ENCODE results near the gene TOP3B. TPM values are rescaled to one million over a fixed set of nuclear protein-coding genes. Genes with fewer than 3 reads are reported as not detected.

Gene TOP3B
- total RNA-seq, 5 donors from 2014 or later (not counting 1 experiment from before 2014, with no cell fraction given): 58.9 to 90.6 (median 65.9) TPM

DNA sequence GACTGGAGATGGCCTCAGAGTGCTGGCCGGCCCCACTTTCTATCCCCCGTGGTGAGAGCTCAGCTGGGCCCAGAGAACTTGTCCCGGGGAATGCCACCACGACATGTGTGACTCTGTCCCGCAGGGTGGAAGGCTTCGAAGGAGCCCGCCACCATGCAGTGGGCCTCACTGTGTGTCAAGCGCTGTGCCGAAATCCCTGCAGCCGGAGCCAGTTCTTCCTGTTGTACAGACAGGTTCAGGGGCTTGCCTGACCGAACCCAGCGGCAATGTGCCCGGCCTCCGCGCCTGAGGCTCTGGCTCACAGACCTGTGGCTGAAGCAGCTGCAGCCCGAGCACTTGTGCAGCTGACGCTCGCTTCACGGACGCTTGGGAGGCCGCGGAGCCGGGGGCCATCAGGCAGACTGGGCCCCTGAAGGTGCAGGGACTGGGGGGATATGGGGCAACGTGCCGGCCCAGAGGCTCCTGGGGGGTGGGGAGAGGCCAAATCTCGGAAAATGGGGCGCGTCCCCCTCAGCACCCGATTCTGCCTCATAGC is 30.6 kb downstream of the TOP3B start:
- H3K27ac ChIP-seq (ENCODE audit: low read length): no peak overlapping the region
- Mint-ChIP-seq H3K4me3 (peak overlapping the region; percentile 78 to 82 (median 79)), H3K4me1 (peaks cover 14 to 23% (median 19%) of the 10 kb centered on the region in 3 donors), H3K27ac (no peak overlapping the region), H3K9me3 (no peaks in the 10 kb centered on the region), H3K36me3 (no peaks in the 10 kb centered on the region), H3K27me3 (no peaks in the 10 kb centered on the region)
- WGBS (ENCODE audit: insufficient coverage): 27% methylated on average over 25 of the region's 29 CpGs
- ATAC-seq (replicated peaks in 1 of 4) (peak; percentile 4 to 32 (median 24)), DNase-seq (peak in 11 of 35 experiments; percentile 4 to 29 (median 13))
- POLR2A ChIA-PET: no interaction called here
- H3K36me3 ChIP-seq (ENCODE audit: control insufficient read depth in 2 of 2, extremely low read depth in 1 of 2, insufficient read depth in 1 of 2, low read length in 1 of 2): no peaks in the 10 kb centered on the region
- H3K27me3 ChIP-seq (replicated peaks in 1 of 2; ENCODE audit: control insufficient read depth in 2 of 2, extremely low read depth in 1 of 2, insufficient read depth in 2 of 2, low read length in 1 of 2): peaks cover 0 to 9% of the 10 kb centered on the region in 2 experiments
- no peaks in the 10 kb centered on the region for H3K9me3 ChIP-seq
- CTCF ChIA-PET: interaction anchor here (0.6 to 1.3 kb wide), 10 partner anchors 12 to 241 kb away, joined by 3 to 9 read pairs (median 4); partner anchors contain the start of genes MAPK1 (in 1 of the 2) and TOP3B (in 1 of the 2)
- H3K4me3 ChIP-seq (ENCODE audit: control insufficient read depth in 1 of 2, extremely low read depth in 1 of 2, low read length in 1 of 2): peak overlapping the region; percentile 74 to 79
- peaks cover 0 to 21% of the 10 kb centered on the region in 2 experiments for H3K4me1 ChIP-seq (ENCODE audit: control insufficient read depth in 1 of 2, extremely low read depth in 1 of 2, insufficient read depth in 2 of 2, low read length in 2 of 2)

DNA sequence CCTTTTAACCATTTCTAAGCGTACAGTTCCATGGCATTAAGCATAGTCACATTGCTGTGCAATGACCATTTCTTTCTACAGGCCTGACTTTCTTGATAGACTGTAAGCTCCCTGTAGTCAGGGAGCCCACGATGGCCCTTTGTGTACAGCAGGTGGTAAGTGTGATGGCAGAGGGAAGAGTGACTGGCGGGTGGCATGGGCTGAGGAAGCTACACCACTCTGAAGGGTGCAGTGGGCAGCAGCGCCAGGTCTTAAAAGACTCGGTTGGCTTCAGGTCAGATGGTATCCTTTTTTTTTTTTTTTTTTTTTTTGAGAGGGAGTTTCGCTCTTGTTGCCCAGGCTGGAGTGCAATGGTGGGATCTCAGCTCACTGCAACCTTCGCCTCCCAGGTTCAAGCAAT is 31.5 kb downstream of the TOP3B start:
- Histone ChIP-seq H3K36me3 (ENCODE audit: control insufficient read depth in 2 of 2, extremely low read depth in 1 of 2, insufficient read depth in 1 of 2, low read length in 1 of 2) (peaks cover under 1 to 3% of the 10 kb centered on the region in 2 donors), H3K27me3 (replicated peaks in 1 of 2; ENCODE audit: control insufficient read depth in 2 of 2, extremely low read depth in 1 of 2, insufficient read depth in 2 of 2, low read length in 1 of 2) (peaks cover 0 to 9% of the 10 kb centered on the region in 2 experiments), H3K4me3 (ENCODE audit: control insufficient read depth in 1 of 2, extremely low read depth in 1 of 2, low read length in 1 of 2) (no peak overlapping the region), H3K9me3 (no peaks in the 10 kb centered on the region), H3K27ac (ENCODE audit: low read length) (no peak overlapping the region), H3K4me1 (ENCODE audit: control insufficient read depth in 1 of 2, extremely low read depth in 1 of 2, insufficient read depth in 2 of 2, low read length in 2 of 2) (peaks cover 0 to 23% of the 10 kb centered on the region in 2 experiments)
- ChIA-PET POLR2A (no interaction called here), CTCF (interaction anchor here (0.6 to 0.7 kb wide), 2 partner anchors 249 to 303 kb away, joined by 3 to 4 read pairs; no protein-coding TSS in a partner anchor)
- WGBS (ENCODE audit: insufficient coverage): 83% methylated on average over 4 of the region's 7 CpGs
- Mint-ChIP-seq H3K36me3 (no peaks in the 10 kb centered on the region), H3K27me3 (no peaks in the 10 kb centered on the region), H3K4me1 (peaks cover 14 to 25% (median 24%) of the 10 kb centered on the region in 3 donors), H3K27ac (no peak overlapping the region), H3K9me3 (no peaks in the 10 kb centered on the region), H3K4me3 (peak overlapping the region; percentile 60 to 82 (median 79))
- ATAC-seq (replicated peaks in 1 of 4) (no peak), DNase-seq (no peak)

DNA sequence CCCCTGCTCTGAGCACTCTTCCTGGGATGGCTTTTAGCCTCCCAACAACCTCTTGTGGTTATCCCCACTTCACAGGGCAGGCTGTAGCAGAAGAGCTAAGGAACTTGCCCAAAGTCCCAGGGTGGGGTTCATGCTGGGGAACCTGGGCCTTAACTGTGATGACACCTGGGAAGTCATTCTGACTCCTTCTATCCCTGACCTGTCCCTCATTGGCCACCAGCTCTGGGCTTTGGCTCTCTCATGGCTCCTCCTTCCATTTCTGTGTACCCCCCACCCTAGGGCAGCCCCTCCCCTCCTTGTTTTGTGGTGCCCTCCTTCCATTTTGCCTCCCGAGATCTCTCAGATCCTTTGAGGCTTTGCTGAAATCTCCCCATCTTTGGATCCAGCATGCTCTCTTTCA is 32.6 kb downstream of the TOP3B start:
- no peak overlapping the region for H3K4me3 Mint-ChIP-seq
- no peak overlapping the region for H3K27ac ChIP-seq (ENCODE audit: low read length)

DNA sequence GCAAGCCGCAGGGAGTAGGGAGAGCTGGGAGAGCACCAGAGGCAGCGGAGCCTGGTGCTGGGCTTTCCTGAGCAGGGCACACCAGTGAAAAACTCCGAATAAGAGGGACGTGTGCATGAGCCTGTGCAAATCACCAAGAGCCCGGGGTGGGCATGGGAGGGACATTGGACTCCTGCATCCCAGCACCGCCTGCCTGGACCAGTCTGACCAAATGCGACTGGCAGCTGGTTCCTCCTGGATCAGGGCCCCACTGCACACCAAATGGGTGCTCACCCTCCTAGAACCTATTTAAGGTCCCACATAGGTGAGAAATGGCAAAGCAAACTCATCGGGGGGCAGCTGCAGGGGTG is 33.0 kb downstream of the TOP3B start:
- Mint-ChIP-seq H3K36me3 (peaks cover 5% of the 10 kb centered on the region), H3K4me3 (no peak overlapping the region), H3K27me3 (no peaks in the 10 kb centered on the region), H3K9me3 (no peaks in the 10 kb centered on the region), H3K27ac (no peak overlapping the region), H3K4me1 (peaks cover 14 to 26% (median 25%) of the 10 kb centered on the region in 3 donors)
- POLR2A ChIA-PET: no interaction called here
- Histone ChIP-seq H3K27ac (ENCODE audit: low read length) (no peak overlapping the region), H3K9me3 (no peaks in the 10 kb centered on the region), H3K27me3 (replicated peaks in 1 of 2; ENCODE audit: control insufficient read depth in 2 of 2, extremely low read depth in 1 of 2, insufficient read depth in 2 of 2, low read length in 1 of 2) (peaks cover 0 to 9% of the 10 kb centered on the region in 2 experiments), H3K36me3 (ENCODE audit: control insufficient read depth in 2 of 2, extremely low read depth in 1 of 2, insufficient read depth in 1 of 2, low read length in 1 of 2) (peaks cover 8 to 14% of the 10 kb centered on the region in 2 donors), H3K4me1 (ENCODE audit: control insufficient read depth in 1 of 2, extremely low read depth in 1 of 2, insufficient read depth in 2 of 2, low read length in 2 of 2) (peaks cover 0 to 23% of the 10 kb centered on the region in 2 experiments), H3K4me3 (ENCODE audit: control insufficient read depth in 1 of 2, extremely low read depth in 1 of 2, low read length in 1 of 2) (no peak overlapping the region)
- no peak for ATAC-seq (replicated peaks in 1 of 4)
- 85% methylated on average over 7 of the region's 8 CpGs for WGBS (ENCODE audit: insufficient coverage)
- CTCF ChIA-PET: interaction anchor here in 1 of 2 donors (1.0 to 1.5 kb wide), 2 partner anchors 9 to 12 kb away, joined by 4 to 5 read pairs; no protein-coding TSS in a partner anchor
- no peak for DNase-seq

More for the DNA sequence above, 32.6 kb downstream of the TOP3B start:
- Histone ChIP-seq H3K36me3 (ENCODE audit: control insufficient read depth in 2 of 2, extremely low read depth in 1 of 2, insufficient read depth in 1 of 2, low read length in 1 of 2) (peaks cover 8 to 10% of the 10 kb centered on the region in 2 donors), H3K4me3 (ENCODE audit: control insufficient read depth in 1 of 2, extremely low read depth in 1 of 2, low read length in 1 of 2) (no peak overlapping the region), H3K27me3 (replicated peaks in 1 of 2; ENCODE audit: control insufficient read depth in 2 of 2, extremely low read depth in 1 of 2, insufficient read depth in 2 of 2, low read length in 1 of 2) (peaks cover 0 to 9% of the 10 kb centered on the region in 2 experiments), H3K9me3 (no peaks in the 10 kb centered on the region), H3K4me1 (ENCODE audit: control insufficient read depth in 1 of 2, extremely low read depth in 1 of 2, insufficient read depth in 2 of 2, low read length in 2 of 2) (peaks cover 0 to 23% of the 10 kb centered on the region in 2 experiments)
- Mint-ChIP-seq H3K36me3 (peaks cover 2% of the 10 kb centered on the region), H3K27me3 (no peaks in the 10 kb centered on the region), H3K9me3 (no peaks in the 10 kb centered on the region), H3K27ac (no peak overlapping the region), H3K4me1 (peaks cover 14 to 26% (median 25%) of the 10 kb centered on the region in 3 donors)
- DNase-seq (no peak), ATAC-seq (replicated peaks in 1 of 4) (no peak)
- ChIA-PET POLR2A (no interaction called here), CTCF (interaction anchor here (0.7 to 1.5 kb wide), 3 partner anchors 8 to 12 kb away, joined by 3 to 5 read pairs (median 4); no protein-coding TSS in a partner anchor)
- no CpG with 5 or more reads among the region's 1 CpG for WGBS (ENCODE audit: insufficient coverage)

DNA sequence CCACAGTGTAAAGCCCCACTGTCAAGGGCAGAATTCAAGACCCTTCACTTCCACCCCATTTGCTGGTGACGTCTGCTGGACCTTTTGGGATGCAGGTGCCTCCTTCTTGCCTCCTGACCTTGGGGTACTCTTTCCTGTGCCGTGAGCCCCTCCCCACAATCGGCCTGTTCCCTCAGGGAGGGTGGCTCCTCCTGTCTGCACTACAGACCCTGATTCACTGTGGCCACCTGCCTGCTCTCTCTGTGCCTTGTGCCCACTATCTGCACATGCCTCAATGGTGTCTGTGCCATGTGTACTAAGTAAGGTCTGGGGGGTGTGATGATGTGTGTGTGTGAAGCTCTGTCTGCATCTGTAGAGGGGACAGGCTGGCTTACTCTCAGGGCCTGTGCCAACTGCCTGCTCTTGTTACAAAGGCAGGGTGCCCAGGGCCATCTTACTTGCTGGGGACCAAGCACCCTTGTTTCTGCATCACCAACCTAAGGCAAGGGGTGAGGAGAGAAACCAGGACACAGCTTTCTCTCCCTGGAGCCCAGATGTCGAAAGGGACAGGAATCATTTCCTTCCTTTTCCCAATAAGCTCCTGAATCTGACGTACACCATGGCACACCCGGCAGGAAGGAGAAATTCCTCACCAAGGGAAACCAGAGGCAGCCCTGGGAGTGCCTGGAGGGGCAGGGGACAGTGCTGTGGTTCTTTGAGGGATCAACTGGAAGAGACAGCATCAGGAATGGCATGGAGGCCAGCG is 33.6 kb downstream of the TOP3B start:
- Mint-ChIP-seq H3K27me3 (no peaks in the 10 kb centered on the region), H3K9me3 (no peaks in the 10 kb centered on the region), H3K4me3 (no peak overlapping the region), H3K27ac (no peak overlapping the region), H3K4me1 (peaks cover 14 to 27% (median 25%) of the 10 kb centered on the region in 3 donors), H3K36me3 (peaks cover 5% of the 10 kb centered on the region)
- 90% methylated on average over 3 of the region's 7 CpGs for WGBS (ENCODE audit: insufficient coverage)
- Histone ChIP-seq H3K27ac (ENCODE audit: low read length) (no peak overlapping the region), H3K36me3 (ENCODE audit: control insufficient read depth in 2 of 2, extremely low read depth in 1 of 2, insufficient read depth in 1 of 2, low read length in 1 of 2) (peaks cover 8 to 17% of the 10 kb centered on the region in 2 donors), H3K9me3 (no peaks in the 10 kb centered on the region), H3K4me3 (ENCODE audit: control insufficient read depth in 1 of 2, extremely low read depth in 1 of 2, low read length in 1 of 2) (no peak overlapping the region), H3K4me1 (ENCODE audit: control insufficient read depth in 1 of 2, extremely low read depth in 1 of 2, insufficient read depth in 2 of 2, low read length in 2 of 2) (peaks cover 0 to 23% of the 10 kb centered on the region in 2 experiments), H3K27me3 (replicated peaks in 1 of 2; ENCODE audit: control insufficient read depth in 2 of 2, extremely low read depth in 1 of 2, insufficient read depth in 2 of 2, low read length in 1 of 2) (peaks cover 0 to 9% of the 10 kb centered on the region in 2 experiments)
- ChIA-PET POLR2A (no interaction called here), CTCF (interaction anchor here (0.6 to 1.5 kb wide), 3 partner anchors 8 to 360 kb away, joined by 4 to 5 read pairs (median 4); no protein-coding TSS in a partner anchor)
- no peak for ATAC-seq (replicated peaks in 1 of 4)
- DNase-seq: no peak

DNA sequence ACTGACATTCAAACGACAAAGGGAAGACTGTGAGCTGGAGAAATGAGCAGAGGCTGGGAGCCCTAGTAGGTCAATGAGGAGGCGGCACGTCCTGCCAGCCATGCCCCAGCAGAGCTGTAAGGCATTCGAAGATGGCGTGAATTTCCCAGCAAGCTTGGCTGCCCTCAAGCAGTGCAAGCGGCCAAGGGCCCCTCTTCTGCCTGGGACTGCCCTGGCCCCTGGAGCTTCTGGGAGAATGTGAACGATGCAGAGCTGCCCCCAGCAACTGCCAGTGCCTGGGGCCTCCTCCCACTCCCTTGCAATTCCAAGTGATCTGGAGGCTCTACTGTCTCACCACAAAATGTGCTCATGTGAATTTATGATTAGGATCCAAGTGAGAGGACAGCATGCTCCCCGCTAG is 34.2 kb downstream of the TOP3B start:
- peaks cover 0 to 9% of the 10 kb centered on the region in 2 experiments for H3K27me3 ChIP-seq (replicated peaks in 1 of 2; ENCODE audit: control insufficient read depth in 2 of 2, extremely low read depth in 1 of 2, insufficient read depth in 2 of 2, low read length in 1 of 2)
- H3K27me3 Mint-ChIP-seq: no peaks in the 10 kb centered on the region
- H3K36me3 ChIP-seq (ENCODE audit: control insufficient read depth in 2 of 2, extremely low read depth in 1 of 2, insufficient read depth in 1 of 2, low read length in 1 of 2): peaks cover 8 to 17% of the 10 kb centered on the region in 2 donors
- H3K27ac Mint-ChIP-seq: no peak overlapping the region
- CTCF ChIA-PET: no interaction called here
- ATAC-seq (replicated peaks in 1 of 4) (no peak), DNase-seq (no peak)
- H3K4me1 ChIP-seq (ENCODE audit: control insufficient read depth in 1 of 2, extremely low read depth in 1 of 2, insufficient read depth in 2 of 2, low read length in 2 of 2): peaks cover 0 to 23% of the 10 kb centered on the region in 2 experiments
- peaks cover 14 to 31% (median 25%) of the 10 kb centered on the region in 3 donors for H3K4me1 Mint-ChIP-seq
- 70% methylated on average over 5 of the region's 8 CpGs for WGBS (ENCODE audit: insufficient coverage)
- POLR2A ChIA-PET: no interaction called here
- H3K36me3 Mint-ChIP-seq: peaks cover 5% of the 10 kb centered on the region
- H3K4me3 ChIP-seq (ENCODE audit: control insufficient read depth in 1 of 2, extremely low read depth in 1 of 2, low read length in 1 of 2): no peak overlapping the region
- no peak overlapping the region for H3K27ac ChIP-seq (ENCODE audit: low read length)
- H3K4me3 Mint-ChIP-seq: no peak overlapping the region
- no peaks in the 10 kb centered on the region for H3K9me3 ChIP-seq
- H3K9me3 Mint-ChIP-seq: no peaks in the 10 kb centered on the region

Data from T-cell (primary cell).